NCI-H2227 treated with DMSO at 0.1 percent for 48 hours (cell line): ENCODE results near the gene RPS6KA5.
"Not testable (repeated sequence)": the region's sequence is repeated elsewhere in the genome, so short reads cannot be mapped to it uniquely, and the experiment has no call there.

ENCODE experiments used
- DNase-seq: peaks from one replicate; lab custom pipeline; 2025; lab: John Stamatoyannopoulos, UW

The RPS6KA5 gene

GRCh38 chr14:91060351-91061055, at the start of gene RPS6KA5:
TSS of gene RPS6KA5 (minus strand) at chr14:91060641. CDS start at chr14:91060434, 207 bp downstream.
- DNase-seq: peak; percentile 99

- DNase-seq: no peak
Observed at GRCh38 chr14:91108941-91109611, 48.6 kb upstream of the RPS6KA5 start.

- DNase-seq: no peak
Observed at GRCh38 chr14:91103116-91103515, 42.7 kb upstream of the RPS6KA5 start.

DNA sequence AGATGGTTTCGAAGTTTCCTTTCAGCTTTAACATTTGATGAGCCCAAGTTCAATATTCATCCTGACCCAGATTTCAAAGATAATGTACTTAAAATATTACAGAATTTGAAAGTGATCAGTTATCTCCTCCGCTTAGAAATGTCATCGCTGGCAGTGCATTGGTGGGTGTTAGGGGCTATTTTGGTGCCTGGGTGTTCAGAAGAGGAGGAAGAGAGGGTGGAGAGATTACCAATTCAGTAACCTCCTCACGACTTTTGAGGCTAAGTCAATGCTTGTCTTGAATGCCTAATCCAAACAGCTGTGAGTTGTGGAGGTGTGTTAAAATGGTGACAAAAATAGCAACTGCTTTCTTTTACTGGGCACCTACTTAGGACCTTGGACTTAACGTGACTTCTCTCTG, 39.7 kb upstream of the RPS6KA5 start:
- DNase-seq: no peak

- no peak for DNase-seq
Observed at GRCh38 chr14:91098591-91098990, 38.1 kb upstream of the RPS6KA5 start.

- not testable (repeated sequence) for DNase-seq
Observed at GRCh38 chr14:91097657-91098056, 37.2 kb upstream of the RPS6KA5 start.

- DNase-seq: no peak
Observed at GRCh38 chr14:91095178-91095577, 34.7 kb upstream of the RPS6KA5 start.

- no peak for DNase-seq
Observed at GRCh38 chr14:91094772-91095171, 34.3 kb upstream of the RPS6KA5 start.

DNA sequence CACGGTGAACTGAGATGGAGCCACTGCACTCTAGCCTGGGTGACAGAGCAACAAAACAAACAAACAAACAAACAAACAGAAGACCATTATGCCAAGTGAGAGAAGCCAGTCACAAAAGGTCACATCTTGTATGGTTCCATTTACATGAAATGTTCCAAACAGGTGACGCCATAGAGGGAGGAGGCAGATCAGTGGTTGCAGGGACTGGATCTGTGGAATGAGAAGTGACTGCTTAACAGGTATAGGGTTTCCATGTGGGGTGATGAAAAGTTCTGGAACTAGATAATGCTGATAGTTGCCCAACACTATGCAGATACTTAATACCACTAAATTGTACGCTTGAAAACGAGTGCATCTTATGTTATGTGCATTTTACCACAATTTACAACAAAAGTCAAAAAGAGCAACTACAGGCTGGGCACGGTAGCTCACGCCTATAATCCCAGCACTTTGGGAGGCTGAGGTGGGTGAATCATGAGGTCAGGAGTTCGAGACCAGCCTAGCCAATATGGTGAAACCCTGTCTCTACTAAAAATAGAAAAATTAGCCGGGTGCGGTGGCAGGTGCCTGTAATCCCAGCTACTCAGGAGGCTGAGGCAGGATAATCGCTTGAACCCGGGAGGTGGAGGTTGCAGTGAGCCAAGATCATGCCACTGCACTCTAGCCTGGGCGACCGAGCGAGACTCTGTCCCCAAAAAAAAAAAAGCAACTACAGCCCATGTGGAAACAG, 33.5 kb upstream of the RPS6KA5 start:
- DNase-seq: not testable (repeated sequence)

DNA sequence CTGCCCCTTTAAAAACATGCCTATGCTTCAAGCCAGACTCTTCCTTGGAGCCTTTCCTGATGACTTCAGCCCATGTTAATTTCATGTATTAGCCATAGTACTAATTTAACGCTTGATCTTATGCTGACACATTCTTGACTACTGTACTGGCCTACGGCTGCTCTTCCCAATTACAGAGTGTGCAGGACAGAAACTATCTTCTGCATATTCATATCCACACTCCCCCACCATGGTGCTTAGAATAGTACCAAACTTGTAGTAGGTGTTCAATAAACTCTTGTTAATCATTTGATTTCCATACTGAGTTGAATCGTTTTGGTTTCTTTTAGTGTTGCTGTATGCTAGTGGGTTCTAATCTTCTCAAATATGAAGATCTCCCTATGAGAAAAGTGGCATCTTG, 31.6 kb upstream of the RPS6KA5 start:
- DNase-seq: no peak

DNA sequence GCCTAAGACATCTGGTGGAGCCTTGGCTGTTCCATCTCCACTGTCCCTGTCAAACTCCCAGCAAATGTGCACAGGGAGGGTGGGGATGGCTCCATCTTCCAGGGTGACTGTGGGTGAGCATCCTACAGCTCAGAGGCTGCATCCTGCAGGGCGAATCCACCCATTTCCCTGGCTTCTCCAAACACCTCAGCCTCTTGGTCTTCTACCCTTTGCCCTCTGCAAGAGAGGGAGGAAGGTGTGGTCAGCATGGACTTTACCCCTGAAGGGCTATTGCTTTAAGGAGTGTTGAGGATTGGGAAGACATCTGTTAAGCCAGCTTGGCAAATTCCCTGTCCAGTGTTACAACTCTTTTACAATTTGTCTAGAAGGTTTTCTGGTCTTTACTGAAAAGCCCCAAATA, 30.3 kb upstream of the RPS6KA5 start:
- DNase-seq: no peak

DNA sequence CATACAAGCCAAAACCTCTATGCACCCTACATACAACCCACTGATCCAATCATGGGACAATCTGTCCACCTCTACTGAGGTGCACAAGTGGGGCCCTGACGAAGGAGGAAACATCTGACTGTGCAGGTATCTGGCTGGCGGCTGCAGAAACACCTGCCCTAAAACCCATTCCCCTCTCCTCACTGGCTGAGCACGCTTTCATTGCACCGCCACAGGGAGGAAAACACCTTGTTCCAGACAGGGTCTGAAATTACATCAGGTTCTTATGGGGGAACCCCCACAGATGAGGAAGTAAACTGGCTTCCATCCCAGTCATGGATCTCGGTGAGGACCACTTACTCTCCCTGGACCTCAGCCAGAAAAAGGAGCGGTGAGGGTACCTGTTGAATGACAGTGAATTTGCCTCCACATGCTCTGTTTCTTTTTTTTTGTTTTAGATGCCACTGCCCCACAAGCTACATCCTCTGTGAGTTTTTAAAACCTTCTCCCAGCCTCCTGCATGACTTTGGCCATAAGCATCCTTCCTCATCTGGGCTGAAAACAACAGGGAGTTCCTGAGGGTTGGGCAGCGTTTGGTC, 29.6 kb upstream of the RPS6KA5 start:
- DNase-seq: no peak

DNA sequence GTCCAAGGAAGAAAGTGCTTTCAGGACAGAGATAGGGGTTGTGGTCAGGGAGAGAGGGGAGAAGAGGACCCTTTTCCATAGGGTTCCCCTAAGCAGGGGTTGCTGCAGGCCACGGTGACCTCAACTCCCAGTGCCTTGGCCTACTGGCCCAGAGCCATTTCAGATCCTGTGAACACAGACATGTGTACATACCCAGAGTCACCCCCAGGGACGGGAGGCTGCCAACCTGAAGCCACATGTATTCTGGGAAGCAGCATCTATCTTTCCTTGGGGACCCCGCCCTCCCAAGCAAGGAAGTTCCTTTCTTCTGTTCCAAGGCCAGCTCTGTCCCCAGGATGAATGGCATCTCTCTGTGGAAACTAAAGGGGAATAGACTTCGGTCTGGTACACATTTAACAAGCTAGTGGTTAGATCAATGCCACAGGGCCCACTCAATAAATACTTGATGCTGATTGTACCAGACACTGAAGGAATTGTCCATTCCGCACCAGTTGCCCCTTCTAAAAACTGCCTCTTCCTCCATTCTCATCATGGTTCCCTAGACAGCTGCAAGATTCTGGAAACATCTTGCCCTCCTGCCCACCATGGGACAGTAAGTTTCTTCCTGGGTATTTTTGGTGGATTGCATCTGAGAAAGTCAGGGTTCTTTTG, 28.3 kb upstream of the RPS6KA5 start:
- DNase-seq: no peak

DNA sequence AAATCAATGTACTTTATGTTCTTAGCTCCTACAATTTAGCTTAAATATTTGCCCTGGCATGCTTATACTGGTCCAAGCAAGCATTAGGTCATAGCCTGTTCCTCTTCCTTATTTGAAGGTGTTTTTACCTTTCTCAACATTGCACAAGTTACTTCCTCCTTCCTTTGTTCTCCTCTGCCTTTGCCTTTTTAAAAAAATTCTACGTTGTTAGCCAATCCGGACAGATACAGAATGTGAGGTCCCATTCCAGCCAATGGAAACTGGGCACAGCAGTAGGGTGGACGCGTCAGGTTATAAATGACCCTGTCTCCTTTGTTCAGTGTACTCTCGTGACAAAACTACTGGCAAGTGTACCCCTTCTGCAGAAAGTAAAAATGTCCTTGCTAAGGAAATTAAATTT, 27.0 kb upstream of the RPS6KA5 start:
- DNase-seq: not testable (repeated sequence)

DNA sequence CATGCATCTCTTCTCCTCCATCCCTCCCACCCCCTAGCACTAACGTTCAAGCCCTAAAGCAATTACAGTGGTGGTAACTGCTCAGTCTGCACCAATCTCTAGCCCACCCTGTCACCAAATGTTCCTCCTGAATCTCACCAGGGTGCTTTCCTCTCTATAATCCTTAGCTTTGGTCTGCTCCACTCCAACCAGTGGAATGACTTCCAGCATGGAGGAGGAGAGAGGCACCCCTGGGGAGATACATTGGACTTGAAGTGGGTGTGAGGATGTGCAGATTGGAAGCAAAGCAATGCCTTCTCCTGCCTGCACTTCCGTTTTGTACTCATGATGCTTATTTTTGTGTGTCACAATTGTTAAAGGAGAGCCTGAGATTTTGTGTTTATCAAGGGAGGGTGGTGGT, 24.1 kb upstream of the RPS6KA5 start:
- DNase-seq: no peak

DNA sequence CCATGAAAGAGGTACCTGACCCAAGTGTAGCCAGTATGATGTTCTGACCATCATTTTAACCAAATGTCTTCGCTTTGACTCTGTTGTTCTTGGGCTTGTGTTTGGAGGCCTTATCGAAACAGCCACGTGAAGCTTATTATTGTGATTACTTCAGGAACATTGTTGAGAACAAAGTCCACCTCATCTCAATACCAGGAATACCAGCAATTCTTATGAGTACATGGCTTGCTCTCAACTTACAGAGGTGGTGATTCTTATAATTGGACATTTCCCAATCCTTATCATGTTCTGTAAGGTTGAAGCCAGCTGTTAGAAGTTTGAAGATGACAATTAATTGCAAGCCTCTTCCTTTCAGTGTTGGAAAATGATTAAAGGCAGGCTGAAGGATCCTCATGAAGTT, 21.8 kb upstream of the RPS6KA5 start:
- no peak for DNase-seq

DNA sequence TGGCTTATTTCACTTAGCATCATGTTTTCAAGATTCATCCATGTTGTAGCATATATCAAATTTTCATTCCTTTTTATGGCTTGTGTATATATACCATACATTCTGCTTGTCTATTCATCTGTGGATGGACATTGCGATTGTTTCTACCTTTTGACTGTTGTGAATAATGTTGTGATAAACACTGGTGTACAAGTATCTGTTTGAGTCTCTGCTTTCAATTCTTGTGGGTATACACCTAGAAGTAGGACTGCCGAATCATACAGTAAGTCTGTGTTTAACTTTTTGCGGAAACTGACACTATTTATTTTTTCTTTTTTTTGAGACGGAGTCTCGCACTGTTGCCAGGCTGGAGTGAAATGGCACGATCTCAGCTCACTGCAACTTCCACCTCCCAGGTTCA, 19.6 kb upstream of the RPS6KA5 start:
- DNase-seq: no peak

DNA sequence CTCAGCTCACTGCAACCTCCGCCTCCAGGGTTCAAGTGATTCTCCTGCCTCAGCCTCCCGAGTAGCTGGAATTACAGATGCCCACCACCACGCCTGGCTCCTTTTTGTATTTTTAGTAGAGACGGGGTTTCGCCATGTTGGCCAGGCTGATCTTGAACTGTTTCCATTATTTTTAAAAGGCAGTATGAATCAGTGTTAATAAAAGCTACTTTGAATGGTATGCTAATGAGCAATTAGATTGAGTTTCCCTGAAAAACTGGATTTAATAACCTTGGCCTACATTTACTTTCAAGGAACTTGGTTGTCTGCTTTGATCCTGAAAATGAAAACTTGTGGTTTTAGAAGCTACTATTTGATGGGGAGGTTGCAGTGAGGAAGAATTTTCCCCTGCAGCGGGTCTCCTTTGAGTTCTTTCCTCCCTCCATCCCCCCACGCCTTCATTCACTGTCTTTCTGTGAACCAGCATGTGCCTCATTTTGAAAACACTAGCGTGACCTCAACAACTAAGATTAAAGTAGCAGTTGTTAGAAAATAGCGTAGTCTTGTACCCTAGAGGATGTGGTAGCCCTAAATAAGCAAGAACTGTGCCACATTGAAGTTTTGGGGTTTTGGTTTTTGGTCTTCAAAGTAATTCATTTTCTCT, 17.8 kb upstream of the RPS6KA5 start:
- no peak for DNase-seq

- DNase-seq: no peak
Observed at GRCh38 chr14:91075553-91075952, 15.1 kb upstream of the RPS6KA5 start.

- DNase-seq: no peak
Observed at GRCh38 chr14:91070572-91070971, 10.1 kb upstream of the RPS6KA5 start.

DNA sequence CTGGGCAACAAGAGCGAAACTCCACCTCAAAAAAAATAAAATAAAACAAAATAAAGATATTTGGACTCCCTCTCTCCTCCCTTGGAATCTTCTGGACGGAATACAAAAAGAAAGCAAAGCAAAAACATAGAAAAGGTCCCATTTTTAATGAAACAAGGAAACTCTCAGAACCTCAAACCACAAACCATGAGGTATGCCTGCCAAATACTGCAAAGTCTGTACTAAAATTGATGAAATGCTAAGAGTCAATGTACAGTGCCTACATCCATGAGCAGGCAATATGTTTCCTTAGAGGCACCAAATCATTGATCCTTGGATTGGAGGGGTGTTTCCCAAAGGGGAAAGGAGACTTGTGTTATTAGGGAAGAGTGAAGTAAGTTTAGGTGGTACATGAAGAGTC, 8.2 kb upstream of the RPS6KA5 start:
- DNase-seq: no peak

DNA sequence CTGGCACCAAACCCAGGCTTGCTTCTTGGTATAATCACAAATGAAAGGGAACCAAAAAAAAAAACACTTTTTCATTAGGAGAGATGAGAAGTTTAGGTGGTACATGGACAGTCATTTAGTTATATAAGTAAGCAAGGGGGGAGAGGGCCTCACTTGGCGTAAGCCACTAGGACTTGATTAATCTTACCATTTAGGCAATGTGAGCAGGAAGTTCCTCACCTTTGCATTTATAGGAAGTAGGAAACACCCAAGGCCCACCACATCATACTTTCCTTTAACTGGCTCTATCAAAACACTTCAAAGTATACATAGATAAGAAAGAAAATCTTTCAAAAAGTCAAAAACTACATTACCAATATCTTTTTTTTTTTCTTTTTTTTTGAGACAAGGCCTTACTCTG, 6.7 kb upstream of the RPS6KA5 start:
- DNase-seq: no peak
